ENCODE measurements around the gene PRSS33. TPM values are rescaled to one million over a fixed set of nuclear protein-coding genes. Genes with fewer than 3 reads are reported as not detected.

The PRSS33 gene
- total RNA-seq, 1 donor from 2014 or later = not detected

- intact Hi-C loops (cut with micrococcal nuclease) = no loop called here
- no peak for ATAC-seq
- DNase-seq = no peak
Observed at GRCh38 chr16:2779978-2780898, 7.1 kb downstream of the PRSS33 start.

GRCh38 chr16:2779151-2779920, 8.0 kb downstream of the PRSS33 start:
- ATAC-seq = no peak
- no peak for DNase-seq
- intact Hi-C loops (cut with micrococcal nuclease) = no loop called here

- ATAC-seq (no peak), DNase-seq (no peak)
- intact Hi-C loops (cut with micrococcal nuclease) = no loop called here
Observed at GRCh38 chr16:2778630-2778958, 8.8 kb downstream of the PRSS33 start.

GRCh38 chr16:2777903-2778629, 9.3 kb downstream of the PRSS33 start:
- DNase-seq = peak; percentile 49
- ATAC-seq = peak; percentile 54
- intact Hi-C loops (cut with micrococcal nuclease) = no loop called here

- intact Hi-C loops (cut with micrococcal nuclease) = no loop called here
- DNase-seq (peak; percentile 94), ATAC-seq (peak; percentile 95)
Observed at GRCh38 chr16:2777231-2777902, 10.0 kb downstream of the PRSS33 start, which contains the start of gene ELOB. Gene ELOB, minus strand, starts transcription at chr16:2777280. Its CDS starts 41 bp downstream, at chr16:2777239.

GRCh38 chr16:2776500-2777139, 10.7 kb downstream of the PRSS33 start:
- peak; percentile 55 for DNase-seq
- no peak for ATAC-seq
- intact Hi-C loops (cut with micrococcal nuclease) = no loop called here

- ATAC-seq (no peak), DNase-seq (no peak)
- intact Hi-C loops (cut with micrococcal nuclease) = no loop called here
Observed at GRCh38 chr16:2775765-2776499, 11.4 kb downstream of the PRSS33 start.

GRCh38 chr16:2775131-2775716, 12.1 kb downstream of the PRSS33 start:
- intact Hi-C loops (cut with micrococcal nuclease) = no loop called here
- ATAC-seq (no peak), DNase-seq (no peak)

- intact Hi-C loops (cut with micrococcal nuclease) = no loop called here
- DNase-seq = no peak
- ATAC-seq = no peak
Observed at GRCh38 chr16:2774161-2774891, 13.0 kb downstream of the PRSS33 start.

- DNase-seq (no peak), ATAC-seq (no peak)
- intact Hi-C loops (cut with micrococcal nuclease) = no loop called here
Observed at GRCh38 chr16:2773188-2773968, 14.0 kb downstream of the PRSS33 start.

GRCh38 chr16:2771496-2772402, 15.6 kb downstream of the PRSS33 start:
- DNase-seq = no peak
- ATAC-seq = no peak
- intact Hi-C loops (cut with micrococcal nuclease) = no loop called here

GRCh38 chr16:2770057-2770951, 17.1 kb downstream of the PRSS33 start:
- intact Hi-C loops (cut with micrococcal nuclease) = no loop called here
- no peak for ATAC-seq

GRCh38 chr16:2769675-2770056, 17.7 kb downstream of the PRSS33 start:
- DNase-seq (no peak), ATAC-seq (peak; percentile 15)
- intact Hi-C loops (cut with micrococcal nuclease) = no loop called here

More at GRCh38 chr16:2770057-2770951, 17.1 kb downstream of the PRSS33 start:
- DNase-seq = no peak

- intact Hi-C loops (cut with micrococcal nuclease) = no loop called here
- DNase-seq (no peak), ATAC-seq (no peak)
Observed at GRCh38 chr16:2769100-2769529, 18.2 kb downstream of the PRSS33 start.
